Ammon's horn (tissue), 1 donor: ENCODE data around the gene MET.
"Not testable (repeated sequence)": the region's sequence is repeated elsewhere in the genome, so short reads cannot be mapped to it uniquely, and the experiment has no call there.

Experiments used
- DNase-seq: peaks from one replicate; pipeline ENCODE4 v3.0.0-alpha.2; 2016; ENCODE audit warnings: low spot score

The MET gene

GRCh38 chr7:116728413-116728812, 56.4 kb downstream of the MET start:
- no peak for DNase-seq

GRCh38 chr7:116730097-116731022, 58.4 kb downstream of the MET start:
- no peak for DNase-seq

GRCh38 chr7:116731023-116731395, 59.0 kb downstream of the MET start:
- DNase-seq = no peak

- DNase-seq = no peak
Measured at GRCh38 chr7:116731445-116732335, 59.7 kb downstream of the MET start.

- DNase-seq = no peak
Measured at GRCh38 chr7:116732788-116733694, 61.0 kb downstream of the MET start.

GRCh38 chr7:116733924-116734580, 62.1 kb downstream of the MET start:
- DNase-seq = no peak

GRCh38 chr7:116734710-116735109, 62.7 kb downstream of the MET start:
- DNase-seq = no peak

GRCh38 chr7:116736927-116737715, 65.1 kb downstream of the MET start:
- no peak for DNase-seq

GRCh38 chr7:116738378-116738777, 66.4 kb downstream of the MET start:
- no peak for DNase-seq

GRCh38 chr7:116739307-116739706, 67.3 kb downstream of the MET start:
- DNase-seq = no peak

- DNase-seq = no peak
Measured at GRCh38 chr7:116740231-116740630, 68.2 kb downstream of the MET start.

GRCh38 chr7:116740755-116741462, 68.9 kb downstream of the MET start:
- no peak for DNase-seq

- DNase-seq = no peak
Measured at GRCh38 chr7:116741625-116742316, 69.8 kb downstream of the MET start.

GRCh38 chr7:116742641-116743040, 70.6 kb downstream of the MET start:
- DNase-seq = no peak

GRCh38 chr7:116743835-116744234, 71.8 kb downstream of the MET start:
- not testable (repeated sequence) for DNase-seq

GRCh38 chr7:116746388-116746787, 74.4 kb downstream of the MET start:
- DNase-seq = not testable (repeated sequence)

- DNase-seq = not testable (repeated sequence)
Measured at GRCh38 chr7:116751070-116751469, 79.1 kb downstream of the MET start.

- no peak for DNase-seq
Measured at GRCh38 chr7:116752305-116753074, 80.5 kb downstream of the MET start.
